Caco-2 (cell line): Measurements from ENCODE around the gene HOMER2. TPM values are rescaled to one million over a fixed set of nuclear protein-coding genes. Genes with fewer than 3 reads are reported as not detected.

Experiments used
- BruUV-seq: library from RNA; stranded (reverse); fragments of 400-500 nt; replicated peaks from 2 replicates; lab custom pipeline; 2021; lab: Mats Ljungman, UMichigan
- CTCF ChIA-PET: fragments of 300-600 bp; sonication (Branson Sonifier 250); formaldehyde crosslinking; loops from one replicate; lab custom pipeline; 2022; ENCODE audit warnings: antibody characterized with exemption; lab: Charles Lee
- POLR2A ChIA-PET: fragments of 300-600 bp; sonication (Branson Sonifier 250); formaldehyde crosslinking; loops from one replicate; lab custom pipeline; 2022; ENCODE audit warnings: antibody characterized with exemption; lab: Charles Lee
- DNase-seq, 2 experiments: peaks; one replicate each; pipeline versions ENCODE4 v3.0.0 to v3.0.0-alpha.2; 2020 to 2022
- H3K27me3 ChIP-seq: replicated peaks from 2 replicates; pipeline ENCODE4 v1.6.0; 2011; ENCODE audit warnings: low read length; ENCODE audit not compliant: control insufficient read depth, insufficient read depth
- H3K36me3 ChIP-seq: 2 replicates; pipeline ENCODE4 v1.5.1; 2011; ENCODE audit warnings: low read length; ENCODE audit not compliant: control insufficient read depth, insufficient read depth
- H3K4me1 ChIP-seq: fragments of 250-450 bp; sonication (Bioruptor Pico); 2 replicates; pipeline ENCODE4 v1.5.1; 2020; ENCODE audit warnings: mild to moderate bottlenecking
- H3K4me3 ChIP-seq: 2 replicates; pipeline ENCODE4 v1.5.1; 2011; ENCODE audit warnings: low read depth, mild to moderate bottlenecking, control low read depth, low read length
- H3K9me3 ChIP-seq: fragments of 250-450 bp; sonication (Bioruptor Pico); 2 replicates; pipeline ENCODE4 v1.5.1; 2020; ENCODE audit warnings: mild to moderate bottlenecking, moderate library complexity
- H3K27ac Mint-ChIP-seq: one replicate; pipeline ENCODE4 v1.8.0; 2022; ENCODE audit warnings: mixed read lengths; ENCODE audit not compliant: unreplicated experiment
- H3K27me3 Mint-ChIP-seq: one replicate; pipeline ENCODE4 v1.8.0; 2022; ENCODE audit warnings: mixed read lengths; ENCODE audit not compliant: insufficient read depth, unreplicated experiment
- H3K36me3 Mint-ChIP-seq: one replicate; pipeline ENCODE4 v1.8.0; 2022; ENCODE audit warnings: mild to moderate bottlenecking, mixed read lengths; ENCODE audit not compliant: insufficient read depth, unreplicated experiment
- H3K4me1 Mint-ChIP-seq: one replicate; pipeline ENCODE4 v1.8.0; 2022; ENCODE audit warnings: low read depth, mixed read lengths; ENCODE audit not compliant: unreplicated experiment
- H3K4me3 Mint-ChIP-seq: one replicate; pipeline ENCODE4 v1.8.0; 2022; ENCODE audit warnings: mild to moderate bottlenecking, moderate library complexity, mixed read lengths; ENCODE audit not compliant: unreplicated experiment
- H3K9me3 Mint-ChIP-seq: one replicate; pipeline ENCODE4 v1.8.0; 2022; ENCODE audit warnings: mixed read lengths; ENCODE audit not compliant: unreplicated experiment
- intact Hi-C: fragments of 100-400 bp; cut with micrococcal nuclease; formaldehyde crosslinking; loops from one replicate; pipeline ENCODE4 v1.10.0; 2022; ENCODE audit not compliant: unreplicated experiment
- total RNA-seq: library from RNA; stranded (reverse); gene quantifications from 2 replicates; pipeline ENCODE4 v1.2.3, GENCODE V29; 2022
- TF ChIP-seq, protein P1 (sequence below), 2 experiments: fragments of 200-600 bp in 1 of 2; IDR thresholded peaks; 1 replicate in 1 of 2; 2 replicates in 1 of 2; pipeline versions ENCODE4 v1.5.1 to v1.8.0; 2011 to 2022; ENCODE audit warnings: antibody characterized with exemption in 1 of 2, control low read depth in 1 of 2, inconsistent platforms in 1 of 2, low read depth in 1 of 2, low read length in 1 of 2, mild to moderate bottlenecking in 1 of 2, moderate library complexity in 1 of 2; ENCODE audit not compliant: insufficient read depth in 1 of 2, severe bottlenecking in 1 of 2, unreplicated experiment in 1 of 2

The HOMER2 gene
- total RNA-seq, 1 experiment from 2014 or later: 5.5 TPM

DNA sequence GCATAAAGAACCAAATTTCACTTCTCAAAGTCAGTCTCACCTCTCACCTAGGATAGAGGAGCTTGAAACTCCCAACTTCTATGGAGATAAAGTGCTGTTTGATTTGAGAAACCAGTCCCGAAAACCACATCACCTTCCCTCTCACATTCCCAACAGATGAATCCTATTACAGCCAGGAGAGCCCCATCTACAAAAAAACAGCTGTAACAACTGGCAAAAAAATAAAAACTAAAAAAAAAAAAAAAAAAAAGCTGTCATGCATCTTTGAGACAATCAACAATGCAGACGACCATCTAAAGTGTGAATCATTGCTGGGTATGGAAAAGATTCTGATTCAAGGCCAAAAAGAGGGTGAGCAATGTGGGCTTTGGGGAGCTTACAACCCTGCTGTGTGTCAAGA lies 23.8 kb downstream of the HOMER2 start:
- H3K27me3 Mint-ChIP-seq: peaks cover 12% of the 10 kb centered on the region
- H3K4me3 ChIP-seq: no peak overlapping the region
- no peaks in the 10 kb centered on the region for H3K4me1 Mint-ChIP-seq
- H3K4me1 ChIP-seq: no peaks in the 10 kb centered on the region
- no peaks in the 10 kb centered on the region for H3K9me3 ChIP-seq
- TF ChIP-seq, protein P1, sequence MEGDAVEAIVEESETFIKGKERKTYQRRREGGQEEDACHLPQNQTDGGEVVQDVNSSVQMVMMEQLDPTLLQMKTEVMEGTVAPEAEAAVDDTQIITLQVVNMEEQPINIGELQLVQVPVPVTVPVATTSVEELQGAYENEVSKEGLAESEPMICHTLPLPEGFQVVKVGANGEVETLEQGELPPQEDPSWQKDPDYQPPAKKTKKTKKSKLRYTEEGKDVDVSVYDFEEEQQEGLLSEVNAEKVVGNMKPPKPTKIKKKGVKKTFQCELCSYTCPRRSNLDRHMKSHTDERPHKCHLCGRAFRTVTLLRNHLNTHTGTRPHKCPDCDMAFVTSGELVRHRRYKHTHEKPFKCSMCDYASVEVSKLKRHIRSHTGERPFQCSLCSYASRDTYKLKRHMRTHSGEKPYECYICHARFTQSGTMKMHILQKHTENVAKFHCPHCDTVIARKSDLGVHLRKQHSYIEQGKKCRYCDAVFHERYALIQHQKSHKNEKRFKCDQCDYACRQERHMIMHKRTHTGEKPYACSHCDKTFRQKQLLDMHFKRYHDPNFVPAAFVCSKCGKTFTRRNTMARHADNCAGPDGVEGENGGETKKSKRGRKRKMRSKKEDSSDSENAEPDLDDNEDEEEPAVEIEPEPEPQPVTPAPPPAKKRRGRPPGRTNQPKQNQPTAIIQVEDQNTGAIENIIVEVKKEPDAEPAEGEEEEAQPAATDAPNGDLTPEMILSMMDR (IDR thresholded peaks at IDR 0.05; ENCODE audit: insufficient read depth in 1 of 2, low read depth in 1 of 2, low read length in 1 of 2, severe bottlenecking in 1 of 2, unreplicated experiment in 1 of 2): no peak
- ChIA-PET CTCF (no interaction called here), POLR2A (no interaction called here)
- H3K4me3 Mint-ChIP-seq: no peak overlapping the region
- no TSS peak for BruUV-seq
- no peak for DNase-seq
- H3K27ac Mint-ChIP-seq: no peak overlapping the region
- H3K36me3 Mint-ChIP-seq: no peaks in the 10 kb centered on the region
- no peaks in the 10 kb centered on the region for H3K9me3 Mint-ChIP-seq
- intact Hi-C loops: no loop called here
- H3K27me3 ChIP-seq: no peaks in the 10 kb centered on the region; the same call in 1 of the 2 replicates
- no peaks in the 10 kb centered on the region for H3K36me3 ChIP-seq

DNA sequence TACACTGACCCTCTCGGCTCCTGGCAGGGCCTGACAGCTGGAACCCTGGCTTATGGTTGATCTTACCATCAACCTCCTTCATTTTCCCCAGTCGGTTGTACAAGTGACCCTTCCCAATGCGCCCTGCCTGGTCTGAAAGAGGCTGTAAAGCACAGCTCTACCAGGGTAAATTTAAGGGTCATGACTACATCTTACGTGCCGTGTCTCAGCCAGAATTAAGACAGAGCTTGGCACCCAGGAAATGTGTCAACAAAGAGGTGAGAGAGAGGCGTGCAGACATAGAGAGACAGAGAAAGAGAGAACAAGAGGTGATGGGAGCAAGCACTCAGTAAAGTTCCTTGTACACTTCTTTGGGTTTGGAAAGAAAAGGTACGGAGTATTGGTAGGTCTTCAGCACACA lies 28.8 kb downstream of the HOMER2 start:
- DNase-seq: no peak
- H3K4me1 Mint-ChIP-seq: no peaks in the 10 kb centered on the region
- no TSS peak for BruUV-seq
- intact Hi-C loops: no loop called here
- no peaks in the 10 kb centered on the region for H3K36me3 Mint-ChIP-seq
- H3K9me3 Mint-ChIP-seq: no peaks in the 10 kb centered on the region
- peaks cover 21% of the 10 kb centered on the region for H3K27me3 Mint-ChIP-seq
- Histone ChIP-seq H3K4me3 (no peak overlapping the region), H3K9me3 (no peaks in the 10 kb centered on the region), H3K27me3 (no peaks in the 10 kb centered on the region), H3K36me3 (no peaks in the 10 kb centered on the region), H3K4me1 (no peaks in the 10 kb centered on the region)
- no peak overlapping the region for H3K4me3 Mint-ChIP-seq
- ChIA-PET POLR2A (no interaction called here), CTCF (no interaction called here)
- TF ChIP-seq, protein P1 (IDR thresholded peaks at IDR 0.05; ENCODE audit: insufficient read depth in 1 of 2, low read depth in 1 of 2, low read length in 1 of 2, severe bottlenecking in 1 of 2, unreplicated experiment in 1 of 2): no peak
- H3K27ac Mint-ChIP-seq: no peak overlapping the region

DNA sequence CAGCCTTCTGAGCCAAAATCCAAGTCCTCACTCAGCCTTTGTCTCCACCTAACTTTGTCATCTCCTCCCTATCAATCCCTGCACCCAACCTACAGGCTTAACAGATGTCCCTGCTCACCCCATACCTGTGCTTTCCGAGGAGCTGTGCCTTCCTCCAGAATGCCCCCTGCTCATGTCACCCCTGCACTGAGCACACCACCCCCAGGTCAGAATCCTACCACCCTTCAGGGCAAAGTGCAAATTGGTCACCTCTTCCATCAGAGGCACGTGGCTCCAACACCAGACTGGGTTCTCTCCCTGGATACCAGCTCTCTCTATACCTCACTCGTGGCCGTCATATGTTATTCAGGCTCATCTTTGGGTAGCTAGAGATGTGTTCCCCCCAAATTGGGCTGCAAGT lies 29.8 kb downstream of the HOMER2 start:
- Mint-ChIP-seq H3K27me3 (peaks cover 21% of the 10 kb centered on the region), H3K27ac (no peak overlapping the region), H3K4me1 (no peaks in the 10 kb centered on the region), H3K9me3 (no peaks in the 10 kb centered on the region), H3K4me3 (no peak overlapping the region), H3K36me3 (no peaks in the 10 kb centered on the region)
- Histone ChIP-seq H3K4me3 (no peak overlapping the region), H3K9me3 (no peaks in the 10 kb centered on the region), H3K36me3 (no peaks in the 10 kb centered on the region), H3K27me3 (no peaks in the 10 kb centered on the region), H3K4me1 (no peaks in the 10 kb centered on the region)
- BruUV-seq: no TSS peak
- DNase-seq: no peak
- CTCF ChIA-PET: no interaction called here
- POLR2A ChIA-PET: no interaction called here
- intact Hi-C loops: no loop called here
- TF ChIP-seq, protein P1 (IDR thresholded peaks at IDR 0.05; ENCODE audit: insufficient read depth in 1 of 2, low read depth in 1 of 2, low read length in 1 of 2, severe bottlenecking in 1 of 2, unreplicated experiment in 1 of 2): no peak
